GM19372 (cell line): ENCODE data around the gene PHC2.

ENCODE experiments used
- ATAC-seq: cut with Tn5 transposase; IDR thresholded peaks from one replicate; pipeline ENCODE4 v1.9.1; 2021; ENCODE audit warnings: mild to moderate bottlenecking, low read depth, moderate library complexity; ENCODE audit not compliant: unreplicated experiment

PHC2 gene

DNA sequence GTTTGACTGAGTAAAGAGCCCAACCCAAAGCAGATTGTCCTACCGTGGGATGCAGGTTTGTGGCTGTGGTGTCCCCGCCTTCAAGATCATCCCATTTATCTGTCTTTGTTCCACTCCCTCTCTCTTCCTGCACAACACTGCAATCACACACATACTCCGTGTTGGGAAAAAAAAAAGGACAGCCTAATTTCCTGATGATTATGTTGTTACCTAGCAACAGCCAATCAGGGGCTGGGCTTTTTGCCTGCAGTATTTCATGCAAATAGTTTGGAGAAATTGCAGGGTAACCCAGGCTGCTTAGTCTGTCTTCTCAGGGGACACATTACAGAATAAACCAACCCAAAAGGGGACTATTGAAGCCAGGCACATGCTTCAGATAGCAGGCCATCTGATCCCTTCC, 38.3 kb downstream of the PHC2 start:
- ATAC-seq = no peak

DNA sequence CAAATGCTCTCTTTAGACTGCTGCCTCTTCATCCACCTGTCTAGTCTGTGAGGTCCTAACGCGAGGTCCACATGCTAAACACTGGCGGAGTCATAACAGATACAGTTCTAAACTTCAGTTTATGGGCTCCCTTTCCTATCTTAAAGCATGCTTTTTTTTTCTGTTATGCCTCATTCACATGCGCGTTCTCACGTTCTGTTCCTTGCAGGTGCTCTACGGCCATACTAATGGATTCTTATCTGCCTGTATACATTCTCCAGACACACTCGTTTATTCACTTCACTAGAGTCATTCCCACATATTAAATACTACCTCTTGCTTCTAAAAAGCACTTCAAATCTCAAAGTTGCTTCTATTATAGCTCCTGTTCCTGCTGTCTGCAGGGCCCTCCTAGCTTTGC, 38.7 kb downstream of the PHC2 start:
- ATAC-seq = no peak

DNA sequence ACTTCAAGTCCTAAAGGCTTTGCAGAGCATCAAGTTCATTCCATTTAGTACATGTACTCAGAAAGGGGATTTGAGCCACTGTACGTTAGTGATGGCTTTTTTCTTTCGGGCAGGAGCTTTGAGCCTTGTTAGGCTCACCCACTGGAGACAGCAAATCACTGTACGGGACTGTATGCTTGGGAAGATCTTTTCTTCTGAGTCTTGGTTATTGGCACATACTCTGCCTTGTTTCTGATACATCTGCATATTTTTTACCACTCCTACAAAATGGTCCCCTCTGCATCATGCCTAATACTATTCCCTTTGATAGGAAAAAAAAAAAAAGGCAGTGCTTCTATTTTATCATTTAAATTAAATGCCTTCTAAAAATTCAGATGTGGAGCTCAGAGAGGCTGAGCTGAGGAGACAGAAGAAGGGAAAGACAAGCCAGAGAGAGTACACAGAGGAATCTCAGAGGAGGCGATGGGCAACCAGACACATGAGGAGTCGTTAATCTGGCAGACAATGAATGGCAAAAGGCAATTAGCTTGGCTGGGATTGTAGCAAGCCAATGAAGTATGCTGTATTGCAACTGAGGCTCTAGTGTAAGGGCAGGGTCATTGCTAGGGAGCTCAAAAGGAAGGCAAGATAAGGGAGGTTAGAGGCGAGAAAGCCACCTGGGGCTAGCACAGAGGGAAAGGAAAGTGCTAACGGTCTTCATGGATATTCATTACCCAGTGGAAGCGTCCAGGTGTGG, 39.4 kb downstream of the PHC2 start:
- ATAC-seq = no peak

DNA sequence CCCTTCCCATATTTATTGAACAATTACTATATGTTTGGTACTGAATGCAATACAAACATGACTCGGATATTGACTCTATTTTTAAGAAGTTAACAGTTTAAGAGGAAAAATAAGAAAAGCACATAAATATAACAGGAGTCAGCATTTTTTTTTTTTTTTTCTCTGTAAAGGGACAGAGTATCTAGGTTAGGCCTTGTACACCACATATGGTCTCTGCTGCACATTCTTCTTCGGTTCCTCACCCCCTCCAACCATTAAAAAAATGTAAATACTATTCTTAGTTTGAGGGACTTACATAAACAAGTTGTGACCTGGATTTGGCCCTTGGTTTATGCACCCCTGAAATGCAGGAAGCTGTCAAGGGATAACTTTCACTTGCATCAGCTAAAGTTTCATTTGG, 40.4 kb downstream of the PHC2 start:
- no peak for ATAC-seq

DNA sequence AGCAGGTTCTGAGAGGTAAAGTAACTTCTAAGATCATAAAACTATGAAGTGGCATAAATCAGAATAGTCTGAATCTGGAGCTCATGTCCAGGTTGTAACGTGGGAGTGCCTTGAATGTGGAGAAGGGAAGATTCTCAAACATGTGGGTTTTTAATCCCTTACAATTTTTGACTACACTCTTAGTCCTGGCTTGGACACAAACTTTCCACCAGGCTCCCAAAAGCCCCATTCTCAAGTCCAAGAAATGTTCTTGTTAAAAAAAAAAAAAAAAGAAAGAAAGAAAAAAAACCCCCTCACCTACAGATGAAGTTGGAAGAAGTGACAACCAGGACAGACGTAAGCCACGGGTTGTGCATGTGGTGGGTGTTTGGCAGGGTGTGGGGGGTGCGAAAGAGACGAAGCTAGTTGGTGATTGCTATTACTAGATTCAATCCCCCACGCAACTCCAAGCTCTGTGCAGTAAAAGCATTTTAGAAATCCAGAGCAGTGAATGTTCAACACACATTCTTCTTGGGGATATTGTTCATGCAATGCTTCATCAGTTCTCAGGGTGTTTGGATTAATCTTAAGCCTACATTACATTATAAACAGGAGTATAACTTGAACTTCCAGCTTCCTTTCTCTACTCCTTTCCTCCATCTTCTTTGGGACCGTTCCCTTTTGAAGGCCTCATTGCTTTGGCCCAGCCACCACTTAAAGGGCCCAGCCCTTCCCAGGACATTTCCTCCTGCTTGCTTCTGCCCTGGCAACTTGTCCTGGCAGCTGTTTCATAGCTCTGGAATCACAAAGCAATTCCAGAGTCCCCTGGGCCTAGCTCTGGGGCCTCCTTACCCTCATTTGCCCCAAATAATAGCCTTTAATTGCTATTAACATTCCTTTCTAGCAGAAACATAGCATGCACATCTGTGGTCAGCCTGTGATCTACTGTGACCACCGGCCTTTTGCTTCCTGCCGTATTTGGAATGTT, 41.8 kb downstream of the PHC2 start:
- no peak for ATAC-seq

DNA sequence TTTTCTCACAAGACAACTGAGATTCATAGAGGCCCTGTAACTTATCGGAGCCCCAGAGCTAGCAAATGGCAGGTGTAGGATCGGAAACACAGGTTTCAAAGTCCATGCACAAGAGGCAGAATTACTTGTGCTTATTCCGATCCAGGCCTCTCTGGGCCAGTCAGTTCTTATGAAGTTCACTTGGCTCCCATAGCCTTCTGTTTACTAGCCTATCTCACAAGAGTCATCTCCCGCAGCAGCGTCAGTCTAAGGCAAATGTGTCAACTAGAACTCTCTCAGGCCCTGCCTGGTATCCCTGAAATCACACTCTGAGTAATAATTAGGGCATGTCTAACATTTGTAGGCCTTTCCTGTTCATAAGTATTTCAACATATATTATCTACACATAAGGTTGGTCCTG, 43.3 kb downstream of the PHC2 start:
- no peak for ATAC-seq

DNA sequence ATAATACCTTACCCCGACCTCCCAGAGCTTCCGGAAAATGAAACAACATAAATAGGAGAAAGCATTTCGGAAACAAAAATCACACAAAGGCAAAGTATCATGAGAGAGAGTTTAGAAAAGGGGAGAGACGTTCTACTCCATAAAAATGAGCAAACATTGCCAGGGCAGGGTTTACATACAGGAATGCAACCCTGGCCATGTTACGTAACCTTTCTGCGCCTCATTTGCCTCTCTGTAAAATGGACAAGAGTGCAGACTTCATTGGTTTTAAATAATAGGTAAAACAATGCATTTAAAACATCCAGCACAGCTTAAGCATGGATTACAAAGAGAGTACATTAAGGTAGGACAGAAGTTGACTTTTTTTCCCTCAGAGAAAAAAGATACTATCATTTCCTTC, 45.6 kb downstream of the PHC2 start:
- no peak for ATAC-seq

DNA sequence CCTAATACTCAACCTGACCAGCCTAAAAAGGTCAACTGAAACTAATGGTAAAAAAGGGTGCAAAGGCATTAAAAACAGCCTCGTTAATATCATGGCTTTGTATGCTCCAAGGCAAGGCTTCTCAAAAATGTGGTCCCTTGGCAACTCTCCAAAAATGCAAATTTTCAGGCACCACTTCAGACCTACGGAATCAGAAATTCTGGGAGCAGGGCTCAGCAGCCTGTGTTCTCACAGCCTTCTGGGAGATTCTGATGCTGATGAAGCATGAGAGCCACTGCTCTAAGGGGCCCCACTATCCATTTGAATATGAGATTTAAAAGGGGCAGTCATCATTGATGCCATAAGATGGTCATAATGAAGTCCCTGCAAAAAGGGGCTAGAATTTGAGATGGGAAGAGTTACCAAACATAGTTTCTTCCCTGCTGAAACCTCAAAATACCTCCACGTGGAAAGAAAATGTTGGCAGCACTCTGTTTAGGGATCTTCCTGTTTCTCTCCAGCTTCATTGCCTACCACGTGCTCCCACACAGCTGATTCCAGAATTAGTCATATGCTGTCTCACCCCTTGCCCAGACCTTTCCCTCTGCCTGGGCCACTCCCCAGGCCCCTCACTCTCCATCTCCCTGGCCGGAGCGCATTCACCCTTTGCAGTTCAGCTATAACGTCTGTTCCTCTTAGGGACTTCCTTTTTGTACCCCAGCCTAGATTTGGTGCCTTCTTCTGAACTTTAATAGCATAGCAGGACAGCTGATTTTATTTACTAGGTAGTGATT, 46.7 kb downstream of the PHC2 start:
- no peak for ATAC-seq

DNA sequence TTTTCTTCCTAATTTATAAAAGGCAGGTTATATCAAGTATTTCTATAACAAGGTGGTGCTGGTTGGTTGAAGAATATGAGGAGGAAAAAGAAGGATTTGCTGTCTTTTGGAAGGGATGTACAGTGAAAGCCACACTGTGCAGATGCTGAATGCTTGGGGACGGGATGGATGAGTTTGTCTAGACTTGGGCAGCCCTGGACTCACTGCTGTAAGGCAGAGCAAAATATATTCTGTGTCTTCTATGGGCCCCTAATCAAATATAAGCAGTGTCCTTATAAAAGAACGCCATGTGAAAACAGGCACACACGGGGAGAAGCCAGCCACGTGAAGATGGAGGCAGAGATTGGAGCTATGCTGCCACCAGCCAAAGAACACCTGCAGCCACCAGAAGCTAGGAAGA, 47.4 kb downstream of the PHC2 start:
- no peak for ATAC-seq

DNA sequence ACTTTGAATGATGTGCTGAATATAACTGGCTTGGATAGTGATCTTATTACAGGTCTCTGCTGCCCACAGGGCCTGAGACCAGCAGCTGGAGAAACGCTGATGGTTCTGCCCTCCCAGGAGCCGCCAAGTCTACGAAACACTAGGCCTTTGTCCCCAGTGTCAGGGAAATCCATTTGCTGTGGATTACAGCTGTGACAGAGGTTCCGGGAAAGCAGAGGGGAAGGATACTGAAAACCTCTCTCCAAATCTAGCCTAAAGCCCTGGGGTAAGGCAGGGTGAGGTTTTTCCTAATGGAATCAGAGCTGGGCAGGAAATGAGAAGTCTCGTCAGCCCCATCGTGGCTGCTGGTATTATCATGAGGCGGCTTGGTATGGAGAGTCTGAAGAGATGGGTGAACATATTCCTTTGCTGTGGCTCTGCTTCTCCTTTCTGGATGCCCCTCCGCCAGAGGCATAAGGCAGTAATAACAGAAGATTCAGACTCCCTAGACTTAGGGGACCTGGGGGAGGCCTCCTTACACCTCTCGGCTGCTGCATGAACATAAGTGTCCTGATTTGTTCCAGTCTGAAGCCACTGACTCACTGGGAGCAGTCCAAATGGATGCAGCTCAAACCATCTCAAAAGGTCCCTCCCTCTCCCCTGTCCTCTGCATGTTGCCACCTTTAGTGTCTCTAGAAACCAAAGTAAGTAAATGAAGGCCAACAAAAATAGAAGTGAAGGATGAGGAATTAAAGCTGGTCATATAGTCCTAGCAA, 48.1 kb downstream of the PHC2 start:
- ATAC-seq = no peak

DNA sequence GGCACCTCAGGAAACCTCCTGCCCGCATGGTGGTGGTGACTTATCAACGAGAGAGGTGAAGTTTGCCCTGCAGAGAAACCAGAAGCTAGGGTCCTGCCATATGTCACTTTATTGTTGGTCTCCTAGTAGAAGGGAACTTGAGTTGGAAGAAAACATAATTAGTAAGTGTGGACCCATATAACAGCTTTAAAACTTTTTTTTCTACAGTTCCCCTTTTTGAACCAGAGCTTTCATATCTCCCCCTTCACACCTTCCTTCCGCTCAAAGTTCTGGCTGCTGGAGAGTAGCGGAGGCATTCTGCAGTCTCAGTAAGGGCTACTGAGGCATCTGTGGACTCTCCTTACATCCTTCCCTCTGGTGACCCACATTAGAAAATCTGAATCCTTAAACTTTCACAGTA, 48.9 kb downstream of the PHC2 start:
- no peak for ATAC-seq

DNA sequence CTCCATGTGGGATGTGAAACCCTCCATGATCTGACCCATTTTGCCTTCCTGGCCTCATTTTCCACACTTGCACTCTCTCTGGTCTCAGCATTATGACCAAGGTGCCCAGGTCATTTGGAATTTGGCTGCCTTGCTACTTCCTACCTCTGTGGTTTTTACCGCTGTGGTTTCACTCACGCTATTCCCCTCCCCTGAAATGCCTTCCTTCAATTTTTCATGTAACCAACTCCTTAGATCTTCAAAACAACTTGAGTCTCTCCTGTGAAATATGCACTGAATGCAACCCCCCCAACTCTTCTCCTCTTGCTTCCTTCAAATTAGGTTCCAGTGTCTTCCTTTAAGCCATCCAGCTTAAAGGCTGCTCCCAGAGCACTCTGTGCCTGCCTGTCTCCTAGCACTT, 50.1 kb downstream of the PHC2 start:
- no peak for ATAC-seq

DNA sequence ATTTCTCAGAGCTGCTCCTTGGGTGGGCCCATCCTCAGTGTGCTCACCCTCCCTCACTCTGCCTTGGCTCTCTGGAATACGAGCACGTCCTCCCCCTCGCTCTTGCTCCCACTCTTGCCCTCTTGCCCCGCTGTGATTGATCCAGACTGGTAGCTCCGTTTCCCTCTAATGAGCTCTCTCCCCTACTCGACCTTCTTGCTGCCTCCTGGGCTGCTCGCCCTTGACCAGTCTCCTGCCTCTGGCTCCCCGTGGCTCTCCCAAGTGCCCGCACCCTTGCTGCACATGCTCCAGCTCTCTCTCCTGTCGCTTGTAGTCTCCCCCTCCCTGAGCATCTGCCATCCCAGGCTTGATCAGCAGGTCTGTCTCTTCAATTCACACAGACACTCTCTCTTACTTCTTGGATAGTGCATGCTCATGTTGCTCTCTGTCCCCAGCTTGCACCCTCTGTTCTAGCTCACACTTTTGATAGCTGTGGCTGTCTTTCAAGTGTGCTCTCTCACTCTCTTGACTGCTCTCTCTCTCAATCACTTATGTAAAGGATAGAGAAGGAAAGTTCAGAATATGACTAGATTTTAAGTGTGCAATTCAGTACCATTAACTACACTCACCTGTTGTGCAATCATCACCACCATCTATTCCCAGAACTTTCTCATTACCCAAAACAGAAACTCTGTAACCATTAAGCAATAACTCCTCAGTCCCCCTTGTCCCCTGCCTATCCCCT, 51.1 kb downstream of the PHC2 start:
- no peak for ATAC-seq

DNA sequence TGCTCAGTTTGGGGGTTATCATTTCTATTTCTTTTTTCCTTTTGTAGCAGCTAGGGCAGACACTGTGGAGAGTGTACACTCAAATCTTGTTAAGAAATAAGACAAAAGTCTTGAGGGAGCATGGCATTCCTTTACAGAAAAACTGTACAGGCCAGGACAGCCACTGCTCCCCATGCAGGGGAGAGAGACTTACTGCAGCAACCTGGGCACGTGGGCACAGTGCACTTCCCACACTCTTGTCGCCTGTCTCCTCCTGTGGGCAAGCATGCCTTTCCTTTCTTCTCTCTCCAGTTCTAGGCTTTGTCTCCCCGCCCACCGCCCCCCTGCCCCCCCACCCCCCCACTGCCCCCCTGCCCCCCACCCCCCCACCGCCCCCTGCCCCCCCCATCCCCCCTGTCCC, 51.9 kb downstream of the PHC2 start:
- ATAC-seq = no peak

DNA sequence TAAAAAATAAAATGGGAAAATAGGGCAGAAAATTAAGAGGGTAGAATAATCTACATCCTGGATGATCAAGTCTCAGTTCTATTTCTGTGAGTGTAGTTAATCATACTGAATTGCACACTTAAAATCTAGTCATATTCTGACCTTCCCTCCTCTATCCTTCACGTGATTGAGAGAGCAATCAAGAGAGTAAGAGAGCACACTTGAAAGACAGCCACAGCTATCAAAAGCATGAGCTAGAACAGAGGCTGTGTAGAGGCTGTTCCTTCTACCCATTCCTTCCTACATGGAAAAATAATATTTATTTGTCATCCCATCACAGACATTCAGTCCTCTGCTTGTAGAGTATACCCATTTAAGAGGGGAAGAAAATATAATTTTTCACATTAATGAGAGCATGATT, 52.4 kb downstream of the PHC2 start:
- no peak for ATAC-seq

DNA sequence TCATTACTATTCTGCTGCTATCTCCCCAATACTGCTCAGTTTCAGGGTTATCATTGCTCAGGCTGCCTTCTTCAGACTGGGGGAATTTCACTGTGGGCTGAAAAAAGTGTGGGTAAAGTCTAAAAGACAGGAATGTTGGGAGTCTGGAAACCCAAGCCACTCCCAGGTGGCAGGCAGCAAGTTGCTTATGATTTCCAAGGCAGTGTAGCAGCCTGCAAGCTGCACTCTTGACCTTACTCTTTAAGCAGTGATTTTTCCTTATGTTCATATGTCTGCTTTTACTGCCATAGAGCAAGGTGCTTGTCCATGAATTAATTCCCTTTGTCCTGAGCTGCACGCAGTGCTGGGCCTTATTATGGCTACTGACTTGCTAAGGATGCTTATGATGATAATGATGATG, 53.1 kb downstream of the PHC2 start:
- ATAC-seq = no peak

DNA sequence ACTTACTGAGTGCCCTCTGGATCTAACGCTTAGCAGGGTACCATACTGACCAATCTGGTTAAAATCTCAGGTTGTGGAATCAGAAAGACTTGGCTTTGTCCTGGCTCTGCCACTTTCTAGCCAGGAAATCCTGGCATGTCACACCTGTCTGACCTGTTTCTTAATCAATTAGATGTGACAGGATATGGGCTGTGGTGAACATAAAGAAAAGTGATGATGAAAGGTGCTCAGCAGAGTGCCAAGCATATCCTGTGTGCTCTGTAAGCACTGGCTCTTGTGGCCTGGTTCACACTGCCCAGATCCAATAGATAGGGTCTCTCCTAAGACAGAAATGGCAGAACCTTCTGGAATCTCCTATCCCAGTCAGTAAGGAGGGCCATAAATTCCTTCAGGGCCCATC, 53.9 kb downstream of the PHC2 start:
- no peak for ATAC-seq

DNA sequence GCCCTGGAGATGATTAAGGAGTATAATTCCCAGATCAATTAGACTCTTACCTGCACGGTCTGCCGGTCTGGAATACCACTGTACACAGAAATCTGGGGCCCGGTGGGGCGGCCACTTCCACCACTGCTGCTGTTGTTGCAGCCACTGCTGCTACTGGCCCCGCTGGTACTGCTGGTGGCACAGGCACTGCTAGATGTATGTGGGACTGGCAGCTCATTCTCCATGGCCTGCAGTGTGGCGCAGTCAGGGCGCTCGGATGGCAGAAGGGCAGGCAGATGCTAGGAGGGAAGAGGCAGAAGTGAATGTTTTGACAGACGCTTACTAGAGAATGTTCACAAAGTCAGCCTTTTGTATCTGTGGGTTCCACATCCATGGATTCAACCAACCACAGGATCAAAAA, 55.6 kb downstream of the PHC2 start:
- no peak for ATAC-seq

DNA sequence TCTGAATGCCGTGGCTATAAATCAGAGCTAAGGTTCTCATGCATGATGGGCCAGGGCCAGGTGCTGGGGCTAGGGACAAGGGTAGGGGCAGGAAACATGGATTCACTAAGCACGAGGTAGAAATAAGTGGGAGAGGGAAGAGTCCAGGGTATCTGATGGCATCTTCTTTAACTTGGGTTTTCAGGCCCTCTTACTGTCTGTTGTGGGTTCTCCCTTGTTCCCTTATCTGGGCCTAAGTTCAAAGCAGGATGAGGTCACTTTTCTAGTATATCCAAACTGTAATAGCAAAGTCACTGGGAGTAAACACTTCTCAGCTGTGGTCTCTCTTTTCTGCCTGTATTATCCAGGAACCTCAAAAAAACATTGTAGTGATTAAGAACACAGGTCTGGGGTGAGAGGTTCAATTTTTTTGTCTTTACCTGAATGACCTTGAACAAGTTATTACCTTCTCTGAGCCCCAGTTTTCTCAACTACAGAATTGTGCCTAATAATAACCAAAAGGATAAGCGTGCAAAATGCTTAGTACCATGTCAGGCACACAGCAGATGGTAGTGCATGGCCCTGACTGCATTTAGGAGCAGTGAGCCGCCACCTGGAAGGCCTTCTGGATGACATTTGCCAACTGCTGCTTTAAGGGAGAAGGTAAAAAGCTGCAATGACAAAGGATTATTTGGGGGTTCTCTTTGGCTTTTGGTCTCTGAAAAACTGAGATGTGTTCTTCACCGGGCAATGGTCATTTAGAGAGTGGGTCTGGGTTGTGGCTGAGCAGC, 56.4 kb downstream of the PHC2 start:
- ATAC-seq = no peak
